Panc1 (cell line): ENCODE data around the gene SLC37A4. TPM values are rescaled to one million over a fixed set of nuclear protein-coding genes. Genes with fewer than 3 reads are reported as not detected.
"Not testable (repeated sequence)": the region's sequence is repeated elsewhere in the genome, so short reads cannot be mapped to it uniquely, and the experiment has no call there.

Source experiments
- ATAC-seq: fragments of 200-7000 bp; cut with Tn5 transposase; 2 replicates; pipeline ENCODE4 v1.9.1; 2020; ENCODE audit warnings: mild to moderate bottlenecking, moderate library complexity
- BruUV-seq: library from RNA; stranded (reverse); fragments of 400-500 nt; replicated peaks from 2 replicates; lab custom pipeline; 2021; lab: Mats Ljungman, UMichigan
- CTCF ChIA-PET: fragments of 300-600 bp; sonication (Branson Sonifier 250); formaldehyde crosslinking; loops from one replicate; lab custom pipeline; 2022; ENCODE audit warnings: antibody characterized with exemption; lab: Charles Lee
- POLR2A ChIA-PET: fragments of 300-600 bp; sonication (Branson Sonifier 250); formaldehyde crosslinking; loops from one replicate; lab custom pipeline; 2022; ENCODE audit warnings: antibody characterized with exemption; lab: Charles Lee
- DNase-seq: peaks from one replicate; pipeline ENCODE4 v3.0.0-alpha.2; 2010; ENCODE audit warnings: low read depth, low spot score
- H3K27ac ChIP-seq: 2 replicates; pipeline ENCODE4 v1.5.1; 2011; ENCODE audit warnings: mild to moderate bottlenecking, low read length, inconsistent platforms
- H3K27me3 ChIP-seq: fragments of 200-500 bp; sonication (Bioruptor generic); 2 replicates; pipeline ENCODE4 v1.6.0; 2014; ENCODE audit warnings: low read length, inconsistent platforms; ENCODE audit not compliant: control insufficient read depth, insufficient read depth
- H3K36me3 ChIP-seq: fragments of 200-500 bp; sonication (Bioruptor generic); 2 replicates; pipeline ENCODE4 v1.5.1; 2014; ENCODE audit warnings: inconsistent platforms, mild to moderate bottlenecking, low read length, moderate library complexity; ENCODE audit not compliant: control insufficient read depth, insufficient read depth
- H3K4me1 ChIP-seq: 2 replicates; pipeline ENCODE4 v1.5.1; 2011; ENCODE audit warnings: inconsistent platforms, mild to moderate bottlenecking, low read length, moderate library complexity; ENCODE audit not compliant: control insufficient read depth, insufficient read depth
- H3K4me3 ChIP-seq, 2 experiments: 2 replicates each; pipeline ENCODE4 v1.5.1; 2011 to 2012; ENCODE audit warnings: low read depth in 2 of 2, low read length in 2 of 2, mild to moderate bottlenecking in 2 of 2, inconsistent platforms in 1 of 2, moderate library complexity in 1 of 2
- H3K9me3 ChIP-seq: fragments of 200-500 bp; sonication (Bioruptor generic); 2 replicates; pipeline ENCODE4 v1.5.1; 2014; ENCODE audit warnings: low read depth, mild to moderate bottlenecking, inconsistent platforms, low read length, moderate library complexity; ENCODE audit not compliant: control insufficient read depth, insufficient read depth
- POLR2AphosphoS5 ChIP-seq: IDR thresholded peaks from 2 replicates; pipeline ENCODE4 v1.6.1; 2012; ENCODE audit warnings: mild to moderate bottlenecking, low read depth, low read length, moderate library complexity
- REST ChIP-seq, 2 experiments: IDR thresholded peaks; 2 replicates each; pipeline ENCODE4 v1.6.1; 2011 to 2012; ENCODE audit warnings: low read depth in 2 of 2, control low read depth in 1 of 2, low read length in 1 of 2, mild to moderate bottlenecking in 1 of 2, moderate library complexity in 1 of 2; ENCODE audit not compliant: insufficient read depth in 1 of 2
- SIN3A ChIP-seq: IDR thresholded peaks from 2 replicates; pipeline ENCODE4 v1.6.1; 2012; ENCODE audit warnings: low read depth, mild to moderate bottlenecking, low read length, moderate library complexity, borderline replicate concordance; ENCODE audit not compliant: insufficient read depth
- TCF7L2 ChIP-seq: IDR thresholded peaks from 2 replicates; pipeline ENCODE4 v1.6.1; 2011; ENCODE audit warnings: mild to moderate bottlenecking, low read depth, low read length, inconsistent platforms
- in situ Hi-C: cut with HindIII; loops from 2 replicates; pipeline ENCODE4 v1.10.0; 2016; ENCODE audit warnings: low sequenced_read_pairs, low pct_unique_long_range_greater_than_20kb
- intact Hi-C: fragments of 100-400 bp; cut with micrococcal nuclease; formaldehyde crosslinking; loops from one replicate; pipeline ENCODE4 v1.10.0; 2022; ENCODE audit not compliant: unreplicated experiment
- total RNA-seq: library from RNA; stranded (reverse); gene quantifications from one replicate; pipeline ENCODE4 v1.2.1, GENCODE V29; 2021; ENCODE audit not compliant: unreplicated experiment
- TF ChIP-seq, protein P1 (sequence below): fragments of 450-650 bp; IDR thresholded peaks from 2 replicates; pipeline ENCODE4 v1.5.1; 2017; ENCODE audit warnings: mild to moderate bottlenecking

Gene SLC37A4
- total RNA-seq, 1 experiment from 2014 or later, result 33.2 TPM

DNA sequence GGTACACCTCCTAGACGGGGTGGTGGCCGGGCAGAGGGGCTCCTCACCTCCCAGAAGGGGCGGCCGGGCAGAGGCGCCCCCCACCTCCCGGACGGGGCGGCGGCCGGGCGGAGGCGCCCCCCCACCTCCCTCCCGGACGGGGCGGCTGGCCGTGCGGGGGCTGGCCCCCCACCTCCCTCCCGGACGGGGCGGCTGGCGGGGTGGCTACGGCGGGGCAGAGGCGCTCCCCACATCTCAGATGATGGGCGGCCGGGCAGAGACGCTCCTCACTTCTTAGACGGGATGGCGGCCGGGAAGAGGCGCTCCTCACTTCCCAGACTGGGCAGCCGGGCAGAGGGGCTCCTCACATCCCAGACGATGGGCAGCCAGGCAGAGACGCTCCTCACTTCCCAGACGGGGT is 28.5 kb upstream of the SLC37A4 start:
- H3K27me3 ChIP-seq, BruUV-seq, in situ Hi-C loops, DNase-seq, ATAC-seq, H3K27ac ChIP-seq, H3K4me3 ChIP-seq, intact Hi-C loops, H3K4me1 ChIP-seq, H3K9me3 ChIP-seq, H3K36me3 ChIP-seq: not testable (repeated sequence)
- POLR2A ChIA-PET, result interaction anchor here (1.2 kb wide), 1 partner anchor 8 kb away, joined by 3 read pairs; the partner anchor contains the start of gene VPS11
- CTCF ChIA-PET, result interaction anchor here (0.7 kb wide), 1 partner anchor 40 kb away, joined by 3 read pairs; no protein-coding TSS in a partner anchor

DNA sequence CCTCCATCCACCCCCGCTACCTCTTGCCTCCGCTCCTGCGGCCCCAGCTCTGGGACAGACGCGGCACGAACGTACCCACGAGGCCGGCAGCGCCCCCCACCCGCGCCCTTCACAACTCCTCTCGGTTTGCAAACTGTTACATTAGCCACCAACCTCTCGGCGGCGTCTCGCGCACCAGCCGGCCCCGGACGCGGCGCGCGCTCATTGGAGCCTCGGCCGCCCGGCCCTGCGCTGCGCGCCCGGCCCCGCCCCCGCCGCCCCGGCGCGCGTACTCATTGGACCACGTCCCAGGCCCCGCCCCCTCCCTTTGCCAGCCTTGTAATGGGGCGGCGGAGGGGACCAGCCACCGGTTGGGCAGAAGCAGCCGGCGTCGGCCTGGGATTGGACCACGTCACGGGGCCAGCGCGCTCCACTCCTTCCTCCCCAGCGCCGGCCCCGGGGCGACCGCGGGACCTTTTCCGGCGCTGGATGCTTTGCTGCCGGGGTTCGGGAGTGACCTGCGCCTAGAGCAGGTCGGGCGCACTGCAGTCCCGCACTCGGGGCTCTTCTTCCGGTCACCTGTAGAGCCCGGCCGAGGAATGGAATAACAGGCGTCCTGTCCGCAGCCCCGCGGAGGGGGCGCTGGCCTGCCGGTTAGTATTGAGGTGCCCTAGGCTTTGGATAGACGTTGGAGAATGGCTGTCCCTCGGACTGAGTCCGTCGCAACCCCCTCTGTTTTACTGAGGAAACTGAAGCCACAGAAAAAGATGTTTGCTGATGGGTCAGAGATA is 26.5 kb upstream of the SLC37A4 start, which contains the start of gene HYOU1:
HYOU1 (minus strand) TSS at position 206 of the 770 bp plus-strand sequence. CDS start 1,045 bp downstream, outside the sequence.
- Histone ChIP-seq H3K27me3 (no peaks in the 10 kb centered on the region), H3K36me3 (peaks cover 19% of the 10 kb centered on the region; the same call in 1 of the 2 replicates), H3K4me1 (peaks cover 7% of the 10 kb centered on the region; the same call in 1 of the 2 replicates), H3K4me3 (peak within 1 kb of the TSS; percentile 87 to 97), H3K27ac (peak within 1 kb of the TSS; percentile 94), H3K9me3 (no peaks in the 10 kb centered on the region)
- BruUV-seq, result no TSS peak
- ChIA-PET CTCF (interaction anchor here (0.5 kb wide), 1 partner anchor 24 kb away, joined by 3 read pairs; no protein-coding TSS in a partner anchor), POLR2A (no interaction called here)
- DNase-seq (peak; percentile 53), ATAC-seq (peak; percentile 98)
- intact Hi-C loops, result no loop called here
- in situ Hi-C loops, result no loop called here
- TF ChIP-seq, protein P1, sequence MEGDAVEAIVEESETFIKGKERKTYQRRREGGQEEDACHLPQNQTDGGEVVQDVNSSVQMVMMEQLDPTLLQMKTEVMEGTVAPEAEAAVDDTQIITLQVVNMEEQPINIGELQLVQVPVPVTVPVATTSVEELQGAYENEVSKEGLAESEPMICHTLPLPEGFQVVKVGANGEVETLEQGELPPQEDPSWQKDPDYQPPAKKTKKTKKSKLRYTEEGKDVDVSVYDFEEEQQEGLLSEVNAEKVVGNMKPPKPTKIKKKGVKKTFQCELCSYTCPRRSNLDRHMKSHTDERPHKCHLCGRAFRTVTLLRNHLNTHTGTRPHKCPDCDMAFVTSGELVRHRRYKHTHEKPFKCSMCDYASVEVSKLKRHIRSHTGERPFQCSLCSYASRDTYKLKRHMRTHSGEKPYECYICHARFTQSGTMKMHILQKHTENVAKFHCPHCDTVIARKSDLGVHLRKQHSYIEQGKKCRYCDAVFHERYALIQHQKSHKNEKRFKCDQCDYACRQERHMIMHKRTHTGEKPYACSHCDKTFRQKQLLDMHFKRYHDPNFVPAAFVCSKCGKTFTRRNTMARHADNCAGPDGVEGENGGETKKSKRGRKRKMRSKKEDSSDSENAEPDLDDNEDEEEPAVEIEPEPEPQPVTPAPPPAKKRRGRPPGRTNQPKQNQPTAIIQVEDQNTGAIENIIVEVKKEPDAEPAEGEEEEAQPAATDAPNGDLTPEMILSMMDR, result no peak; the same call in 1 of the 2 replicates
- TF ChIP-seq POLR2AphosphoS5 (peak; percentile 82), TCF7L2 (no peak), SIN3A (0 out of 2 replicates have a peak, but pooled peaks have one; percentile 75)

GRCh38 chr11:119056421-119056999 is 25.8 kb upstream of the SLC37A4 start:
- ATAC-seq, result peak; percentile 64

More at GRCh38 chr11:119056421-119056999, 25.8 kb upstream of the SLC37A4 start:
- no peaks in the 10 kb centered on the region for H3K9me3 ChIP-seq
- peaks cover 19% of the 10 kb centered on the region; the same call in 1 of the 2 replicates for H3K36me3 ChIP-seq
- intact Hi-C loops (no loop called here), in situ Hi-C loops (no loop called here)
- BruUV-seq, result no TSS peak
- ChIA-PET CTCF (interaction anchor here (0.5 to 0.6 kb wide), 2 partner anchors 21 to 23 kb away, joined by 3 read pairs; no protein-coding TSS in a partner anchor), POLR2A (interaction anchor here (0.6 to 0.7 kb wide), 2 partner anchors 27 to 37 kb away, joined by 3 to 5 read pairs; no protein-coding TSS in a partner anchor)
- peak overlapping the region; percentile 86 for H3K27ac ChIP-seq
- no peaks in the 10 kb centered on the region for H3K27me3 ChIP-seq
- peaks cover 7% of the 10 kb centered on the region; the same call in 1 of the 2 replicates for H3K4me1 ChIP-seq
- DNase-seq, result no peak
- TF ChIP-seq SIN3A (no peak), POLR2AphosphoS5 (no peak), TCF7L2 (no peak), REST (IDR thresholded peaks at IDR 0.05; ENCODE audit: insufficient read depth in 1 of 2, low read depth in 2 of 2, low read length in 1 of 2) (no peak)
- TF ChIP-seq, protein P1, result no peak
- H3K4me3 ChIP-seq, result peak overlapping the region; percentile 82 to 87
